ENCODE measurements around the gene UBASH3B. TPM values are rescaled to one million over a fixed set of nuclear protein-coding genes. Genes with fewer than 3 reads are reported as not detected.
A peak's percentile ranks its signal among the peaks of the same experiment; 100 is the strongest.

Gene UBASH3B
- total RNA-seq, 1 donor: 21.4 TPM

- H3K27me3 ChIP-seq (ENCODE audit: insufficient read depth, low read length): no peaks in the 10 kb centered on the region
- no peak overlapping the region for H3K4me2 ChIP-seq (ENCODE audit: insufficient read depth, low read length)
- peak; percentile 24 for TF ChIP-seq CTCF (IDR thresholded peaks at IDR 0.05; ENCODE audit: extremely low read depth, low read depth, low read length)
- no peak overlapping the region for H3K27ac ChIP-seq (ENCODE audit: low read depth, low read length)
- H3K9me3 ChIP-seq (ENCODE audit: low read depth, low read length): no peaks in the 10 kb centered on the region
- peaks cover 35% of the 10 kb centered on the region for H3K4me1 ChIP-seq (ENCODE audit: insufficient read depth, low read length)
- H3K36me3 ChIP-seq (ENCODE audit: insufficient read depth, low read length): peaks cover 38% of the 10 kb centered on the region
- H2AFZ ChIP-seq (ENCODE audit: low read length): no peak overlapping the region
- no peak overlapping the region for H3K4me3 ChIP-seq (ENCODE audit: insufficient read depth, low read length)
- no peaks in the 10 kb centered on the region for H4K20me1 ChIP-seq (ENCODE audit: insufficient read depth, low read length)
- DNase-seq (ENCODE audit: insufficient read length, low spot score, missing footprints): peak; percentile 34
- no peaks in the 10 kb centered on the region for H3K79me2 ChIP-seq (ENCODE audit: insufficient read depth, low read length)
Observed at GRCh38 chr11:122788781-122789535, 133.4 kb downstream of the UBASH3B start.

GRCh38 chr11:122789907-122790306 is 134.4 kb downstream of the UBASH3B start:
- H2AFZ ChIP-seq (ENCODE audit: low read length): no peak overlapping the region
- no peak overlapping the region for H3K4me2 ChIP-seq (ENCODE audit: insufficient read depth, low read length)
- H3K27ac ChIP-seq (ENCODE audit: low read depth, low read length): no peak overlapping the region
- no peak for DNase-seq (ENCODE audit: insufficient read length, low spot score, missing footprints)
- TF ChIP-seq CTCF (IDR thresholded peaks at IDR 0.05; ENCODE audit: extremely low read depth, low read depth, low read length): no peak
- no peaks in the 10 kb centered on the region for H3K79me2 ChIP-seq (ENCODE audit: insufficient read depth, low read length)
- H4K20me1 ChIP-seq (ENCODE audit: insufficient read depth, low read length): no peaks in the 10 kb centered on the region
- H3K9me3 ChIP-seq (ENCODE audit: low read depth, low read length): no peaks in the 10 kb centered on the region
- no peak overlapping the region for H3K4me3 ChIP-seq (ENCODE audit: insufficient read depth, low read length)
- no peaks in the 10 kb centered on the region for H3K27me3 ChIP-seq (ENCODE audit: insufficient read depth, low read length)
- peaks cover 43% of the 10 kb centered on the region for H3K36me3 ChIP-seq (ENCODE audit: insufficient read depth, low read length)
- peaks cover 26% of the 10 kb centered on the region for H3K4me1 ChIP-seq (ENCODE audit: insufficient read depth, low read length)

- Histone ChIP-seq H3K9me3 (ENCODE audit: low read depth, low read length) (no peaks in the 10 kb centered on the region), H3K79me2 (ENCODE audit: insufficient read depth, low read length) (no peaks in the 10 kb centered on the region), H4K20me1 (ENCODE audit: insufficient read depth, low read length) (no peaks in the 10 kb centered on the region), H3K4me2 (ENCODE audit: insufficient read depth, low read length) (peak overlapping the region; percentile 29), H3K4me3 (ENCODE audit: insufficient read depth, low read length) (no peak overlapping the region), H3K36me3 (ENCODE audit: insufficient read depth, low read length) (peaks cover 46% of the 10 kb centered on the region), H3K4me1 (ENCODE audit: insufficient read depth, low read length) (peaks cover 22% of the 10 kb centered on the region), H3K27me3 (ENCODE audit: insufficient read depth, low read length) (no peaks in the 10 kb centered on the region), H3K27ac (ENCODE audit: low read depth, low read length) (peak overlapping the region; percentile 82), H2AFZ (ENCODE audit: low read length) (peak overlapping the region; percentile 71)
- no peak for DNase-seq (ENCODE audit: insufficient read length, low spot score, missing footprints)
- TF ChIP-seq CTCF (IDR thresholded peaks at IDR 0.05; ENCODE audit: extremely low read depth, low read depth, low read length): no peak
Observed at GRCh38 chr11:122791411-122791810, 135.9 kb downstream of the UBASH3B start.

GRCh38 chr11:122791836-122792235 is 136.3 kb downstream of the UBASH3B start:
- H4K20me1 ChIP-seq (ENCODE audit: insufficient read depth, low read length): no peaks in the 10 kb centered on the region
- peak overlapping the region; percentile 71 for H2AFZ ChIP-seq (ENCODE audit: low read length)
- peak overlapping the region; percentile 29 for H3K4me2 ChIP-seq (ENCODE audit: insufficient read depth, low read length)
- DNase-seq (ENCODE audit: insufficient read length, low spot score, missing footprints): peak; percentile 89
- peaks cover 22% of the 10 kb centered on the region for H3K4me1 ChIP-seq (ENCODE audit: insufficient read depth, low read length)
- H3K9me3 ChIP-seq (ENCODE audit: low read depth, low read length): no peaks in the 10 kb centered on the region
- H3K27ac ChIP-seq (ENCODE audit: low read depth, low read length): peak overlapping the region; percentile 82
- H3K79me2 ChIP-seq (ENCODE audit: insufficient read depth, low read length): no peaks in the 10 kb centered on the region
- peaks cover 50% of the 10 kb centered on the region for H3K36me3 ChIP-seq (ENCODE audit: insufficient read depth, low read length)
- no peaks in the 10 kb centered on the region for H3K27me3 ChIP-seq (ENCODE audit: insufficient read depth, low read length)
- no peak overlapping the region for H3K4me3 ChIP-seq (ENCODE audit: insufficient read depth, low read length)
- TF ChIP-seq CTCF (IDR thresholded peaks at IDR 0.05; ENCODE audit: extremely low read depth, low read depth, low read length): no peak

All from osteoblast (primary cell).